Mesenchymal stem cell (in vitro differentiated cells and primary cell): ENCODE measurements around the gene BTN3A1.
A peak's percentile ranks its signal among the peaks of the same experiment; 100 is the strongest.
"Not testable (repeated sequence)": the region's sequence is repeated elsewhere in the genome, so short reads cannot be mapped to it uniquely, and the experiment has no call there.

Source experiments
- DNase-seq: peaks from one replicate; pipeline ENCODE4 v3.0.0-alpha.2; 2013
- H2AFZ ChIP-seq: one replicate; pipeline ENCODE4 v1.6.1; 2013; ENCODE audit warnings: low read depth, mild to moderate bottlenecking, control low read depth, inconsistent platforms, low read length, moderate library complexity
- H2AK5ac ChIP-seq: 2 replicates; pipeline ENCODE4 v1.6.1; 2013; ENCODE audit warnings: low read length, moderate library complexity, mild to moderate bottlenecking, inconsistent platforms; ENCODE audit not compliant: severe bottlenecking
- H2BK120ac ChIP-seq: one replicate; pipeline ENCODE4 v1.6.1; 2013; ENCODE audit warnings: low read depth, mild to moderate bottlenecking, inconsistent platforms, low read length, moderate library complexity
- H2BK12ac ChIP-seq, 2 experiments: one replicate each; pipeline ENCODE4 v1.6.1; 2013; ENCODE audit warnings: inconsistent platforms in 2 of 2, low read length in 2 of 2, mild to moderate bottlenecking in 2 of 2, moderate library complexity in 2 of 2, control low read depth in 1 of 2
- H2BK15ac ChIP-seq: one replicate; pipeline ENCODE4 v1.6.1; 2013; ENCODE audit warnings: mild to moderate bottlenecking, low read depth, inconsistent platforms; ENCODE audit not compliant: poor library complexity, severe bottlenecking
- H2BK5ac ChIP-seq: 2 replicates; pipeline ENCODE4 v1.6.1; 2013; ENCODE audit warnings: low read depth, mild to moderate bottlenecking, low read length, control low read depth, inconsistent platforms; ENCODE audit not compliant: poor library complexity, severe bottlenecking
- H3K14ac ChIP-seq, 2 experiments: one replicate each; pipeline ENCODE4 v1.6.1; 2013; ENCODE audit warnings: inconsistent platforms in 2 of 2, low read length in 2 of 2, control low read depth in 1 of 2, mild to moderate bottlenecking in 1 of 2, moderate library complexity in 1 of 2
- H3K18ac ChIP-seq, 2 experiments: one replicate each; pipeline ENCODE4 v1.6.1; 2013; ENCODE audit warnings: inconsistent platforms in 2 of 2, low read length in 2 of 2, control low read depth in 1 of 2, low read depth in 1 of 2, mild to moderate bottlenecking in 1 of 2
- H3K23ac ChIP-seq, 2 experiments: one replicate each; pipeline ENCODE4 v1.6.1; 2013; ENCODE audit warnings: inconsistent platforms in 2 of 2, low read length in 2 of 2, mild to moderate bottlenecking in 2 of 2, moderate library complexity in 2 of 2, control low read depth in 1 of 2
- H3K27ac ChIP-seq: 2 replicates; pipeline ENCODE4 v1.5.1; 2013; ENCODE audit warnings: mild to moderate bottlenecking, moderate library complexity, low read length, control low read depth, inconsistent platforms; ENCODE audit not compliant: poor library complexity, severe bottlenecking
- H3K27me3 ChIP-seq, 2 experiments: 2 replicates each; pipeline versions ENCODE4 v1.6.1 to v1.7.0; 2013; ENCODE audit warnings: low read length in 2 of 2, mild to moderate bottlenecking in 2 of 2, moderate library complexity in 2 of 2, control low read depth in 1 of 2, inconsistent platforms in 1 of 2; ENCODE audit not compliant: control insufficient read depth in 1 of 2, insufficient read depth in 1 of 2
- H3K36me3 ChIP-seq, 2 experiments: 2 replicates each; pipeline versions ENCODE4 v1.6.1 to v1.7.0; 2013; ENCODE audit warnings: low read length in 2 of 2, control low read depth in 1 of 2, inconsistent platforms in 1 of 2, low read depth in 1 of 2, mild to moderate bottlenecking in 1 of 2; ENCODE audit not compliant: insufficient read depth in 2 of 2, control insufficient read depth in 1 of 2
- H3K4ac ChIP-seq, 2 experiments: one replicate each; pipeline ENCODE4 v1.6.1; 2013; ENCODE audit warnings: inconsistent platforms in 2 of 2, low read length in 2 of 2, mild to moderate bottlenecking in 2 of 2, moderate library complexity in 2 of 2, control low read depth in 1 of 2, low read depth in 1 of 2
- H3K4me1 ChIP-seq: 2 replicates; pipeline ENCODE4 v1.6.1; 2013; ENCODE audit warnings: low read depth, low read length, control low read depth; ENCODE audit not compliant: control insufficient read depth, insufficient read depth
- H3K4me2 ChIP-seq: 2 replicates; pipeline ENCODE4 v1.6.1; 2013; ENCODE audit warnings: low read length, mild to moderate bottlenecking, inconsistent platforms; ENCODE audit not compliant: poor library complexity, severe bottlenecking
- H3K4me3 ChIP-seq, 2 experiments: 2 replicates each; pipeline versions ENCODE4 v1.5.1 to v1.7.0; 2013; ENCODE audit warnings: low read length in 2 of 2, mild to moderate bottlenecking in 2 of 2, control low read depth in 1 of 2, low read depth in 1 of 2; ENCODE audit not compliant: insufficient read depth in 1 of 2
- H3K79me1 ChIP-seq: replicated peaks from 2 replicates; pipeline ENCODE4 v1.6.1; 2013; ENCODE audit warnings: mild to moderate bottlenecking, control low read depth, low read length, inconsistent platforms; ENCODE audit not compliant: poor library complexity, severe bottlenecking
- H3K9ac ChIP-seq: 2 replicates; pipeline ENCODE4 v1.7.0; 2013; ENCODE audit warnings: mild to moderate bottlenecking, low read length, moderate library complexity
- H3K9me3 ChIP-seq: 2 replicates; pipeline ENCODE4 v1.7.0; 2013; ENCODE audit warnings: mild to moderate bottlenecking, low read length; ENCODE audit not compliant: control insufficient read depth
- H4K8ac ChIP-seq: one replicate; pipeline ENCODE4 v1.6.1; 2013; ENCODE audit warnings: inconsistent platforms, mild to moderate bottlenecking, low read length, moderate library complexity
- H4K91ac ChIP-seq: one replicate; pipeline ENCODE4 v1.6.1; 2013; ENCODE audit warnings: mild to moderate bottlenecking, low read length, inconsistent platforms
- WGBS: methylation state at CpG from one replicate; pipeline ENCODE4 v1.1.7; 2013; ENCODE audit warnings: mixed read lengths; 5-methylcytosine and 5-hydroxymethylcytosine counted together

Gene BTN3A1

DNA sequence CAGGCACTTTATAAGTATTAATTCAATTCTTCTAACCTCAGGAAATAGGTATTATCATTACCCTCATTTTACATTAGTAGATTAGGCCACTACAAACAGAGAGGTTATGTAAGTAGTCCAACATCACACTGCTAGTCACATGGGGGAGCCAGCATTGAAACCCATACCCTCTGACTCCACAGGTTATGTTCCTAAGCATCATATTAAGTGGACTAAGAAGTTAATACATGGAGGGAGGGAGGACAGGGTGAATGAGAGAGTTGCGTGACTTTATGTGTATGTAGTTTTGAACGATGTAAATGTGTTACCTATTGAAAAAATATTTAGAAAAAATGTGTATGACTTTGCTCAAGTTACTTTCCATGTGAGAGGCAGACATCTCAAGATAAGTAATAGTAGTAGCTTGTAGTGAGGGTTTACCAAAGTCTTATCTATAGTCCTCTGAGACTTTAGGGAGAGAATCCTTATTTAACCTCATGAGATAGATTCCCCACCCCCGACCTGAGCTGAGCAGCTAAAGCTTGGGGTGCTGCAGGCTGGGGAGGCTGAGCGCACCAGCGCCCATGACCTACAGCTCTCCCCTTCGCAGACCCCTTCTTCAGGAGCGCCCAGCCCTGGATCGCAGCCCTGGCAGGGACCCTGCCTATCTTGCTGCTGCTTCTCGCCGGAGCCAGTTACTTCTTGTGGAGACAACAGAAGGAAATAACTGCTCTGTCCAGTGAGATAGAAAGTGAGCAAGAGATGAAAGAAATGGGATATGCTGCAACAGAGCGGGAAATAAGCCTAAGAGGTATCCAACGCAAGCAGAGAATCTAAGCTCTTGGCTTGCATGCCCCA is 29.5 kb upstream of the BTN3A1 start:
- Histone ChIP-seq H3K4me1 (no peaks in the 10 kb centered on the region), H3K9me3 (no peaks in the 10 kb centered on the region), H3K9ac (no peak overlapping the region), H3K27ac (no peak overlapping the region), H3K36me3 (peaks cover 12 to 50% of the 10 kb centered on the region in 2 experiments), H2BK120ac (no peak overlapping the region), H2BK5ac (no peak overlapping the region), H3K79me1 (peaks cover 2% of the 10 kb centered on the region), H2AFZ (no peak overlapping the region), H2AK5ac (no peak overlapping the region), H3K4me2 (no peak overlapping the region), H4K91ac (no peak overlapping the region), H4K8ac (no peak overlapping the region), H2BK12ac (no peak overlapping the region), H3K23ac (no peak overlapping the region), H3K18ac (no peak overlapping the region), H3K14ac (no peak overlapping the region), H3K4ac (no peak overlapping the region), H3K27me3 (no peaks in the 10 kb centered on the region), H2BK15ac (no peak overlapping the region), H3K4me3 (no peak overlapping the region)
- WGBS, result 98% methylated on average over 12 of the region's 12 CpGs
- no peak for DNase-seq

DNA sequence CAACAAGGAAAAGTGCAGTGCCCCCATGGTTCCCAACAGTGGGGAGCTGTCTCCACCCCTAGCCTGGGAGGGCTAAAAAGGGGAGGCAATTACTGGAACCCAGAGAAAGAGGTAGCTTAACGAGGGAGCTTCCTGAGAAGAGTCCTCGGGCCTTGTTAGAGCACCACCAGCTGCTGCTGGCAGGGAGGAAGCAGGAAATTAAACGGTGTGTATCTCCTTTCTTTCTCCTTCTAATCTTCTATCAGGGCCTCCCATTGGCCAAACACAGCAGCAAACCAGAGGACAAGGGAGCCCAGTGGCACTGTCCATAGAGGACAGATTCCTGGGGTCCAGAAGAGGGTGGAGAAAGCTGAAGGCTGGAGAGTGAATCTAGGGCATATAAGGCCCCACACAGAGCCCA is 26.8 kb upstream of the BTN3A1 start:
- Histone ChIP-seq H4K91ac (no peak overlapping the region), H3K27me3 (no peaks in the 10 kb centered on the region), H4K8ac (no peak overlapping the region), H3K4me1 (no peaks in the 10 kb centered on the region), H2BK15ac (no peak overlapping the region), H3K9ac (no peak overlapping the region), H3K14ac (no peak overlapping the region), H3K4me3 (no peak overlapping the region), H3K23ac (no peak overlapping the region), H3K9me3 (no peaks in the 10 kb centered on the region), H2AFZ (no peak overlapping the region), H2BK5ac (no peak overlapping the region), H3K4me2 (no peak overlapping the region), H3K4ac (no peak overlapping the region), H2AK5ac (no peak overlapping the region), H3K36me3 (peaks cover 13 to 37% of the 10 kb centered on the region in 2 experiments), H2BK120ac (no peak overlapping the region), H3K18ac (no peak overlapping the region), H3K79me1 (no peaks in the 10 kb centered on the region), H3K27ac (no peak overlapping the region), H2BK12ac (no peak overlapping the region)
- WGBS, result 43% methylated on average over 2 of the region's 3 CpGs
- DNase-seq, result no peak

DNA sequence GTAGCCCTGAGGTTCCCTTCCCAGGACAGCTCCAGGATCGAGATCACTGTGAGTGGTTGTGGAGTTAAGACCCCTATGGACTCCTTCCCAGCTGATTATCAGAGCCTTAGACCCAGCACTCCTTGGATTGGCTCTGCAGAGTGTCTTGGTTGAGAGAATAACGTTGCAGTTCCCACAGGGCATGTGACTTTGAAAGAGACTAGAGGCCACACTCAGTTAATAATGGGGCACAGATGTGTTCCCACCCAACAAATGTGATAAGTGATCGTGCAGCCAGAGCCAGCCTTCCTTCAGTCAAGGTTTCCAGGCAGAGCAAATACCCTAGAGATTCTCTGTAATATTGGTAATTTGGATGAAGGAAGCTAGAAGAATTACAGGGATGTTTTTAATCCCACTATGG is 24.4 kb upstream of the BTN3A1 start:
- WGBS, result 69% methylated on average over 2 of the region's 3 CpGs
- Histone ChIP-seq H3K4ac (no peak overlapping the region), H3K27ac (no peak overlapping the region), H2BK12ac (no peak overlapping the region), H3K23ac (no peak overlapping the region), H3K4me1 (no peaks in the 10 kb centered on the region), H4K8ac (no peak overlapping the region), H3K9ac (no peak overlapping the region), H2BK120ac (no peak overlapping the region), H4K91ac (no peak overlapping the region), H2BK15ac (no peak overlapping the region), H3K36me3 (peaks cover 11 to 28% of the 10 kb centered on the region in 2 experiments), H2AFZ (no peak overlapping the region), H3K14ac (no peak overlapping the region), H3K18ac (no peak overlapping the region), H3K79me1 (no peaks in the 10 kb centered on the region), H2BK5ac (no peak overlapping the region), H3K4me2 (no peak overlapping the region), H3K27me3 (no peaks in the 10 kb centered on the region), H3K9me3 (no peaks in the 10 kb centered on the region), H3K4me3 (no peak overlapping the region), H2AK5ac (peak overlapping the region; percentile 16)
- DNase-seq, result no peak

DNA sequence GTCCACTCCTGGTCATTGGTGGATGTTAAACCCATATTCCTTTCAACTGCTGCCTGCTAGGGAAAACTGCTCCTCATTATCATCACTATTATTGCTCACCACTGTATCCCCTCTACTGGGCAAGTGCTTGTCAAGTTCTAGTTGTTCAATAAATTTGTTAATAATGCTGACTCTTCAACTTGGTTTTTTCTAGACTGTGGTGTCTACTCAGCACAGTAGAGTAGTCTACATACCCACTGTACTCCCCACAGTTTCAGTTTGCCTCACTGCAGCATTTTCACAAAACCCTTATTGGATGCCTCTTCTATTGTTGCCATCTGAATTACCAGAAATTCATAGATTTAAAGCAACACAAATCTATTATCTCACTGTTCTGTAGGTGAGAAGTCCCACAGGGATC is 23.9 kb upstream of the BTN3A1 start:
- not testable (repeated sequence) for DNase-seq, H3K9ac ChIP-seq, H3K9me3 ChIP-seq, H3K4ac ChIP-seq, H2BK5ac ChIP-seq, H3K18ac ChIP-seq, H2BK15ac ChIP-seq, H2AFZ ChIP-seq, H3K4me3 ChIP-seq, H2BK12ac ChIP-seq, H3K14ac ChIP-seq, H2AK5ac ChIP-seq, H3K27me3 ChIP-seq, H2BK120ac ChIP-seq, H3K79me1 ChIP-seq, H3K4me1 ChIP-seq, H4K91ac ChIP-seq, H3K4me2 ChIP-seq, H3K27ac ChIP-seq, H4K8ac ChIP-seq, H3K23ac ChIP-seq
- peaks cover 11 to 24% of the 10 kb centered on the region in 2 experiments for H3K36me3 ChIP-seq
